Measurements from ENCODE around the gene DAZAP1.

Gene DAZAP1

GRCh38 chr19:1394252-1395193 lies 12.9 kb upstream of the DAZAP1 start:
- DNase-seq = no peak

- DNase-seq = no peak
These were observed 12.0 kb upstream of the DAZAP1 start for GRCh38 chr19:1395194-1396018.

- no peak for DNase-seq
These were observed 11.2 kb upstream of the DAZAP1 start for GRCh38 chr19:1396019-1396767.

- no peak for DNase-seq
These were observed 10.4 kb upstream of the DAZAP1 start for GRCh38 chr19:1396768-1397679.

GRCh38 chr19:1397838-1398237 lies 9.5 kb upstream of the DAZAP1 start:
- DNase-seq = no peak

GRCh38 chr19:1399079-1399478 lies 8.3 kb upstream of the DAZAP1 start:
- DNase-seq = no peak

GRCh38 chr19:1399745-1400144 lies 7.6 kb upstream of the DAZAP1 start:
- DNase-seq = no peak

- no peak for DNase-seq
These were observed 6.9 kb upstream of the DAZAP1 start for GRCh38 chr19:1400281-1401137.

GRCh38 chr19:1401138-1401888 lies 6.1 kb upstream of the DAZAP1 start, which contains the start of gene GAMT:
Gene GAMT (minus strand): TSS chr19:1401542. CDS start chr19:1401476, 66 bp downstream.
- peak; percentile 75 for DNase-seq

GRCh38 chr19:1401889-1402217 lies 5.5 kb upstream of the DAZAP1 start:
- no peak for DNase-seq

- no peak for DNase-seq
These were observed 4.8 kb upstream of the DAZAP1 start for GRCh38 chr19:1402411-1403070.

GRCh38 chr19:1406774-1407527 lies 435 bp upstream of the DAZAP1 start:
- DNase-seq = peak; percentile 100

GRCh38 chr19:1408300-1409203 lies 1.2 kb downstream of the DAZAP1 start:
- no peak for DNase-seq

GRCh38 chr19:1409204-1410005 lies 2.0 kb downstream of the DAZAP1 start:
- no peak for DNase-seq

- DNase-seq = no peak
These were observed 2.9 kb downstream of the DAZAP1 start for GRCh38 chr19:1410136-1410786.

- DNase-seq = no peak
These were observed 3.4 kb downstream of the DAZAP1 start for GRCh38 chr19:1410789-1411188.
